Kidney epithelial cell (primary cell): ENCODE results near the gene GPC6. TPM values are rescaled to one million over a fixed set of nuclear protein-coding genes. Genes with fewer than 3 reads are reported as not detected.

Experiments used
- DNase-seq: peaks from one replicate; pipeline ENCODE4 v3.0.0-alpha.2; 2010; ENCODE audit warnings: low read depth
- H3K27me3 ChIP-seq: 2 replicates; pipeline ENCODE4 v1.6.0; 2011; ENCODE audit warnings: low read length; ENCODE audit not compliant: control insufficient read depth, insufficient read depth
- H3K36me3 ChIP-seq: 2 replicates; pipeline ENCODE4 v1.5.1; 2011; ENCODE audit warnings: low read length; ENCODE audit not compliant: control insufficient read depth, insufficient read depth
- H3K4me3 ChIP-seq: 2 replicates; pipeline ENCODE4 v1.5.1; 2011; ENCODE audit warnings: low read depth, mild to moderate bottlenecking, control low read depth, low read length
- total RNA-seq: library from RNA; depleted of rRNA; stranded (reverse); fragments of >200 nt; gene quantifications from 2 replicates; pipeline ENCODE4 v1.2.3, GENCODE V29; 2015
- TF ChIP-seq, protein P1 (sequence below): IDR thresholded peaks from 2 replicates; pipeline ENCODE4 v1.5.1; 2011; ENCODE audit warnings: mild to moderate bottlenecking, moderate library complexity, low read length, control low read depth, inconsistent platforms; ENCODE audit not compliant: insufficient read depth, poor library complexity, severe bottlenecking

The GPC6 gene
- total RNA-seq, 1 donor from 2014 or later, result 62.7 TPM

DNA sequence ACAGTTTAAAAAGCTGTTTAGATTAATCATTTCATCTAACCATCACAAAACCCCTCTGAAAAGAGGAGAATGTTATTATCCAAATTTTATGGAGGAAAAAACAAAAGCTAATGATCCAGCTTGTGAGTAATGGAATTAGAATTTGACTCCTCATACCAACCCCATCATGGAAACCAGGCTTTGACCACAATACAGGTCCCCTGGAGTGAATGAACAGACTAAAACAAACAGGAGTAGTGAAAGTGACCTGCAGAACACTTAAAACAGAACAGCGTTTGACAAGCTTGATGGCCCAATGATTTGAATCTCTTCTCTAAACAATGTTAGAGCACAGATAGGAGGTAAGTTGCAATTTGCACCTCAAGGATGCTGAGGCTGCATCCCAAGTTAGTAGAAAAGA lies 1022.9 kb downstream of the GPC6 start:
- TF ChIP-seq, protein P1, sequence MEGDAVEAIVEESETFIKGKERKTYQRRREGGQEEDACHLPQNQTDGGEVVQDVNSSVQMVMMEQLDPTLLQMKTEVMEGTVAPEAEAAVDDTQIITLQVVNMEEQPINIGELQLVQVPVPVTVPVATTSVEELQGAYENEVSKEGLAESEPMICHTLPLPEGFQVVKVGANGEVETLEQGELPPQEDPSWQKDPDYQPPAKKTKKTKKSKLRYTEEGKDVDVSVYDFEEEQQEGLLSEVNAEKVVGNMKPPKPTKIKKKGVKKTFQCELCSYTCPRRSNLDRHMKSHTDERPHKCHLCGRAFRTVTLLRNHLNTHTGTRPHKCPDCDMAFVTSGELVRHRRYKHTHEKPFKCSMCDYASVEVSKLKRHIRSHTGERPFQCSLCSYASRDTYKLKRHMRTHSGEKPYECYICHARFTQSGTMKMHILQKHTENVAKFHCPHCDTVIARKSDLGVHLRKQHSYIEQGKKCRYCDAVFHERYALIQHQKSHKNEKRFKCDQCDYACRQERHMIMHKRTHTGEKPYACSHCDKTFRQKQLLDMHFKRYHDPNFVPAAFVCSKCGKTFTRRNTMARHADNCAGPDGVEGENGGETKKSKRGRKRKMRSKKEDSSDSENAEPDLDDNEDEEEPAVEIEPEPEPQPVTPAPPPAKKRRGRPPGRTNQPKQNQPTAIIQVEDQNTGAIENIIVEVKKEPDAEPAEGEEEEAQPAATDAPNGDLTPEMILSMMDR, result no peak
- Histone ChIP-seq H3K27me3 (no peaks in the 10 kb centered on the region), H3K36me3 (no peaks in the 10 kb centered on the region), H3K4me3 (no peak overlapping the region)
- DNase-seq, result peak; percentile 92

DNA sequence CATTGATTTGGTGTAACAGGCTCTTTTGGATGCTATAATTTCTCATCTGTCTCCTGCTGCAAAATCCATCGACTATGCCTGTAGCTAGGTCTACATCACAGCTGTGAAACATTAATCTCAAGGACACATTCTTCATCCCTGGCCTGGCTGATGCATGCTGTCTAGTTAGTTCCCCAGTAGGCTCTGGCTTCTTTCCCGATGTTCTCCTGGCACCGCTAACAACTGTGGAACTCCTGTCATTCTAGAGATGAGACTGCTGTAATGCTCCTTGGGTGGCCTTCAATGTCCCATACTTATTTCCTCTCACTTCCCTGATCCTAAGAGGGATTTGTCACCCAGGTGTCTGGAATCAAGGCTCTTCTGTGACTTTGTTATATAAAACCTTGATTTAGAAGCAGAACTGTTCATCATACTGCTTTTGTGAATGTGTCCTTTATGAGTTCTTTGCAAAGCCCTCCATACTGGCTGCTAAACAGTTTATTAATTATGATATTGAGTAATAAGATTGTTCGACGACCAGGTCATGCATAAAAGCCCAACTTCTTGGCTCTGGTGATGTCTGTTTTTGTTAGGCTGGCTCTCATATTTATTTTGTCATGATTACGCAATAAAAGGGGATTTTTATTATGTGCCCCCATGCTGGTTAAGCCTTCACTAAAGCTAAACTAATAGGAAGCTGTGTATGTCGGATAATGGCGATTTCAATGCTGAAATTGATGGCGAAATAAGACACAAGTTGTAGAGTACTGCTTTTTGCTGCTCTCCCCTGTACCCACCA lies 1025.4 kb downstream of the GPC6 start:
- Histone ChIP-seq H3K4me3 (no peak overlapping the region), H3K27me3 (no peaks in the 10 kb centered on the region), H3K36me3 (no peaks in the 10 kb centered on the region)
- DNase-seq, result peak; percentile 9
- TF ChIP-seq, protein P1, result no peak

DNA sequence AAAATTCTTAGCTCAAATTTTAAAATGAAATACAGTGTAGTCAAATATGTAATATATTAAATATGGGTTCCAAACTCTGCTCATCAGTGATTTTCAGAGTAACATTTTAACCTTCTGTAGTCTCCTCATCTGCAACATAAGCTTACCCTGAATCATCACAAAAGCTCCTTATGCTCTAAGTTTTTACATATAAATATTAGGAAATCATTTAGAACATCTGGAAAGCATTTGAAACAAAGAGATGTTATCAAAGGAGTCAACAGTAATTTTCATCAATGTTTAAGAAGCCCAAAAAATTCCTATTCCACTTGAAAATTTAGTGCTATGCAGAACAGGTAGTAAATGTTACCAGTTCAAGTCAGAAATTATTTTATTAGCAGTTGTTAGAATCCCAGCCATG lies 1028.1 kb downstream of the GPC6 start:
- Histone ChIP-seq H3K27me3 (no peaks in the 10 kb centered on the region), H3K4me3 (no peak overlapping the region), H3K36me3 (no peaks in the 10 kb centered on the region)
- TF ChIP-seq, protein P1, result no peak
- DNase-seq, result no peak

DNA sequence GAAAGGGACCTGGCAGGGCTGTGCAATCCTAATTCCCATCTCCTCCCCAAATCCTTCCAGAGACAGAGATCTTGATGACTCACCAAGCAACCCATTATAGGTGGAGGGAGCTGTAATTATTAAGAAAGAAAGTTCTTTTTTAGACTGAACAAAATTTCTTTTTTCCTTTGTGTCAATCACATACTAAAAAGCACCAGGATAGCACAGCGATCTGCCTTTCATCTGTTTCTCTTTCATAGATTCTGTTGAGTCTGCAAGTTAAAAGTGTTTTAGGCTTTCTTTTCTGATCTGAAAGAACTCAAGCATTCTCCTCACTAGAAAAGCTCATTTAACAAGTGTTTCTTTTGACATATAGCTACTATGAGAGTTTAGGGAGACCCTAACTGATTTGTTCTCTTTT lies 1030.1 kb downstream of the GPC6 start:
- no peak for DNase-seq
- TF ChIP-seq, protein P1, result no peak
- Histone ChIP-seq H3K27me3 (no peaks in the 10 kb centered on the region), H3K4me3 (no peak overlapping the region), H3K36me3 (no peaks in the 10 kb centered on the region)

DNA sequence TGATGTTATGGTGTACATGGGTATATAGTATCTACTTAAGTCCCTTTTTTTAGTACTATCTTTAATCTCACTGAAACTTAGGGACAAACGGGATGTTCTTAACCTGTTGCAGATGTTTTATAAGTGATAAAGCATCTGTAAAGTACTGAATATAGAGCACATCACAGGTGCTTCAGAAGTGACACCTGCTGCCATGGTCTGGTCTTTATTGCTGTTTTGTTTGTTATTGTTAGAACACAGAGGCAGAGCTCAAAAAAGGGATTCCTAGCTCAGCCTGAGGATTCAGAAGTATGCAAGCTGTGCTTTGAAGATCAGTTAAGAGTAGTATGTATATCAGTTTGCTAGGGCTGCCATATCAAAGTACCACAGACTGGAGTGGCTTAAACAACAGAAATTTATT lies 1033.4 kb downstream of the GPC6 start:
- Histone ChIP-seq H3K4me3 (no peak overlapping the region), H3K36me3 (no peaks in the 10 kb centered on the region), H3K27me3 (no peaks in the 10 kb centered on the region)
- no peak for DNase-seq
- TF ChIP-seq, protein P1, result no peak

DNA sequence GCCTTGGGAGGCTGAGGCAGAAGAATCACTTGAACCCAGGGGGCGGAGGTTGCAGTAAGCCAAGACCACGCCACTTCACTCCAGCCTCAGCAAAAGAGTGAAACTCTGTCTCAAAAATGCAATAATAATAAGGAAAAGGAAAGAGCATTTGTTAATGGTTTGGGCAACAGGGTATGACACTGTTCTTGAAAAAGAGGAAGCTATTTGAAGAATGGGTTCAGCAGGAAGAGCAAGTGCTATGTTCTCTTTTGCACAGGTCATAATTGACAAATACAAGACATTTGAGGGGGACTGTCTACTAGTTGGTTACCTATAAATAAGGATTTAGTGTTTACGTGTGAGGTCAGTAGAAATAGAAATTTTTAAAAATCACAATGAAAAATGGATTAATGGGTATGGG lies 1034.6 kb downstream of the GPC6 start:
- TF ChIP-seq, protein P1, result no peak
- Histone ChIP-seq H3K4me3 (no peak overlapping the region), H3K27me3 (no peaks in the 10 kb centered on the region), H3K36me3 (no peaks in the 10 kb centered on the region)
- DNase-seq, result no peak
